Thoracic aorta (tissue), 2 donors: ENCODE results near the gene RASL12. TPM values are rescaled to one million over a fixed set of nuclear protein-coding genes. Genes with fewer than 3 reads are reported as not detected.
A peak's percentile ranks its signal among the peaks of the same experiment; 100 is the strongest.

ENCODE experiments used
- ATAC-seq: fragments of 150-250 bp; one replicate; pipeline ENCODE4 v1.8.0; 2017; ENCODE audit warnings: low read depth; ENCODE audit not compliant: insufficient number of reproducible peaks, low FRiP score
- DNase-seq: peaks from one replicate; pipeline ENCODE4 v3.0.0-alpha.2; 2020; ENCODE audit warnings: low spot score
- H3K27ac ChIP-seq, 2 donors: fragments of 200-600 bp; sonication (generic); 1 replicate in 1 of 2; 2 replicates in 1 of 2; pipeline ENCODE4 v1.5.1; 2016; ENCODE audit warnings: mild to moderate bottlenecking in 2 of 2, moderate library complexity in 2 of 2
- H3K27me3 ChIP-seq: fragments of 200-600 bp; sonication (generic); replicated peaks from 2 replicates; pipeline ENCODE4 v1.6.0; 2016; ENCODE audit warnings: mild to moderate bottlenecking; ENCODE audit not compliant: insufficient read depth
- H3K36me3 ChIP-seq: fragments of 200-600 bp; sonication (generic); one replicate; pipeline ENCODE4 v1.5.1; 2016
- H3K4me1 ChIP-seq, 2 donors: fragments of 200-600 bp; sonication (generic); 1 replicate in 1 of 2; 2 replicates in 1 of 2; pipeline versions ENCODE4 v1.5.1 to v1.6.0; 2016; ENCODE audit warnings: low read depth in 2 of 2, mild to moderate bottlenecking in 1 of 2; ENCODE audit not compliant: control insufficient read depth in 1 of 2
- H3K4me3 ChIP-seq: fragments of 200-600 bp; sonication (generic); 2 replicates; pipeline ENCODE4 v1.5.1; 2016; ENCODE audit warnings: mild to moderate bottlenecking
- H3K9me3 ChIP-seq: fragments of 200-600 bp; sonication (generic); 2 replicates; pipeline ENCODE4 v1.5.1; 2016
- total RNA-seq, 2 donors: library from RNA; depleted of rRNA; stranded (reverse); fragments of >200 nt; gene quantifications; one replicate each; pipeline versions ENCODE4 v1.1.0 to v1.2.3, GENCODE V29; 2016
- TF ChIP-seq, protein P1 (sequence below): fragments of 200-600 bp; sonication (generic); IDR thresholded peaks from one replicate; pipeline ENCODE4 v1.5.1; 2019; ENCODE audit warnings: antibody characterized with exemption

The RASL12 gene, protein sequence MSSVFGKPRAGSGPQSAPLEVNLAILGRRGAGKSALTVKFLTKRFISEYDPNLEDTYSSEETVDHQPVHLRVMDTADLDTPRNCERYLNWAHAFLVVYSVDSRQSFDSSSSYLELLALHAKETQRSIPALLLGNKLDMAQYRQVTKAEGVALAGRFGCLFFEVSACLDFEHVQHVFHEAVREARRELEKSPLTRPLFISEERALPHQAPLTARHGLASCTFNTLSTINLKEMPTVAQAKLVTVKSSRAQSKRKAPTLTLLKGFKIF
- total RNA-seq = 100 to 1,000 TPM; 211 to 324 TPM

GRCh38 chr15:65067645-65068402 lies at the start of gene RASL12:
TSS of gene RASL12 (minus strand) at chr15:65067991. CDS start at chr15:65067835, 156 bp downstream.
- no peak for DNase-seq

DNA sequence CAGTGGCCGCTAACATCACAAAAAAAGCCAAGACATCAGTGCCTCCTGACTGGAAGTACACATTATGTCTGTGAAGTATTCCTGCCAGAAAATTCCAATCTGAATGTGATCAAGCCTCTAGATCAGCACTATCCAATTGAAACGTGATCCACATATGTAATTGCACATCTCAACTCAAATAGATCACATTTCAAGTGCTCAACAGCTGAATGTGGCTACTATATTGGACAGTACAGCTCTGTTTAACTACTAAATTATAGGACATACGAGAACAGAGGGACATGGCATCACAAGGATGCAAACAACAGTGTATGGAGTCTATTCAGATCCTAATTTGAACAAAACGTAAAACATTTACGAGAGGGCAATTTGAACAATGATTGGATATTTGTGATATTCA lies 47.8 kb upstream of the RASL12 start:
- Histone ChIP-seq H3K36me3 (peaks cover 50% of the 10 kb centered on the region), H3K4me1 (no peaks in the 10 kb centered on the region), H3K4me3 (no peak overlapping the region), H3K9me3 (no peaks in the 10 kb centered on the region), H3K27me3 (no peaks in the 10 kb centered on the region), H3K27ac (no peak overlapping the region)
- DNase-seq (no peak), ATAC-seq (no peak)
- TF ChIP-seq, protein P1, sequence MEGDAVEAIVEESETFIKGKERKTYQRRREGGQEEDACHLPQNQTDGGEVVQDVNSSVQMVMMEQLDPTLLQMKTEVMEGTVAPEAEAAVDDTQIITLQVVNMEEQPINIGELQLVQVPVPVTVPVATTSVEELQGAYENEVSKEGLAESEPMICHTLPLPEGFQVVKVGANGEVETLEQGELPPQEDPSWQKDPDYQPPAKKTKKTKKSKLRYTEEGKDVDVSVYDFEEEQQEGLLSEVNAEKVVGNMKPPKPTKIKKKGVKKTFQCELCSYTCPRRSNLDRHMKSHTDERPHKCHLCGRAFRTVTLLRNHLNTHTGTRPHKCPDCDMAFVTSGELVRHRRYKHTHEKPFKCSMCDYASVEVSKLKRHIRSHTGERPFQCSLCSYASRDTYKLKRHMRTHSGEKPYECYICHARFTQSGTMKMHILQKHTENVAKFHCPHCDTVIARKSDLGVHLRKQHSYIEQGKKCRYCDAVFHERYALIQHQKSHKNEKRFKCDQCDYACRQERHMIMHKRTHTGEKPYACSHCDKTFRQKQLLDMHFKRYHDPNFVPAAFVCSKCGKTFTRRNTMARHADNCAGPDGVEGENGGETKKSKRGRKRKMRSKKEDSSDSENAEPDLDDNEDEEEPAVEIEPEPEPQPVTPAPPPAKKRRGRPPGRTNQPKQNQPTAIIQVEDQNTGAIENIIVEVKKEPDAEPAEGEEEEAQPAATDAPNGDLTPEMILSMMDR = no peak

More at GRCh38 chr15:65067645-65068402, at the start of gene RASL12:
- Histone ChIP-seq H3K4me1 (peaks cover 64 to 79% of the 10 kb centered on the region in 2 donors), H3K27ac (peak within 1 kb of the TSS; percentile 97 to 99), H3K27me3 (no peaks in the 10 kb centered on the region), H3K9me3 (no peaks in the 10 kb centered on the region), H3K4me3 (peak within 1 kb of the TSS; percentile 89), H3K36me3 (peaks cover 5% of the 10 kb centered on the region)
- peak; percentile 12 for ATAC-seq
- TF ChIP-seq, protein P1 = no peak

DNA sequence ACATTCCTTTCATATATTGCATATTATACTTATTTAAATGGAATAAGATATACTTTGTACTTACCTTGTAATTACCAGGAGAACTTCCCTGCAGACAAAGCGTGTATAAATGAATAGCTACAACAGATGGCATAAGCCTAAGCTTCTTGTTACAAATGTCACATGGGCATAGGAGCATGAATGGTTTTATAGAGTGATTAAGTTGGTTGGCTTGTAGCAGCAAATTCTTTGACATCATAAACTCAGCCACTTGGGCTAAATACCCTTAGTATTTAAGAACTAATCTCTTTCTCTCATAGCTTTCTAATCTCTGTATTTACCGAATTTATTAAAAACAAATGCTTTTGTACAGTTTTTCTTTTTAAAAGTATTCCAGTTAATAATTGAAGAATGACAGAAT lies 47.3 kb upstream of the RASL12 start, which contains the start of gene UBAP1L:
Gene UBAP1L (minus strand): TSS at position 115 of the 400 bp plus-strand sequence. CDS start 8,985 bp downstream, outside the sequence.
- no peak for ATAC-seq
- no peaks in the 10 kb centered on the region for H3K4me1 ChIP-seq
- H3K9me3 ChIP-seq = no peaks in the 10 kb centered on the region
- TF ChIP-seq, protein P1 = no peak
- no peak for DNase-seq
- H3K4me3 ChIP-seq = no peak within 1 kb of the TSS
- no peaks in the 10 kb centered on the region for H3K27me3 ChIP-seq
- H3K36me3 ChIP-seq = peaks cover 50% of the 10 kb centered on the region
- H3K27ac ChIP-seq = no peak within 1 kb of the TSS

DNA sequence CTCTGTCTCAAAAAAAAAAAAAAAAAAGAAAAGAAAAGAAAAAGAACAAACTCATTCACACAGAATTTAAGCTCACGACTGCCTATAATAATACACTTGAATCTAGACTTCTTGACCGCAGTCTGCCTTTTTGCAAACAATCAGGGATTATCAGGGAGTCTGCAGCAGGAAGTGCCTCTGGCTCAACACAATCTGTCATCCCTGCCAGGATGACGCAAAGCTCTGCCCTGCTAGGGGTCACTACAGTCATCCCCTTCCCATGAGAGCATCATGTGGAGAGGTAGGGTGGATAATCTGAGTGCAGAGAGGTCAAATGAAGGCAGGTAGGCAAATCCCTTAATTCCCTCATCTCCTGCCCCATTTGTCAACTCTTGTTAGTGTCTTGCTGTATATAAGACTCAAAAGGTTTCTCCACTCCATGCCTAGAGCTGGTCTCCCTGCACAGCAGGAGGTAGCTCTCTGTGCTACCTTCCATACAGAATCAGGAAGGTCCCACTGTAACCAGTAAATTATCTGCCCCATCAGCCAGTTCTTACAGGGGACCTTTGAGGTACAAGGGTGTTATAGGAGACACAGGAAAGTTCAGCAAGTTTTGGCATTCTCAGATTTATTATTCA lies 43.0 kb upstream of the RASL12 start:
- Histone ChIP-seq H3K36me3 (peaks cover 31% of the 10 kb centered on the region), H3K4me3 (no peak overlapping the region), H3K9me3 (no peaks in the 10 kb centered on the region), H3K27me3 (no peaks in the 10 kb centered on the region), H3K27ac (peak overlapping the region in 1 of 2 donors; percentile 25), H3K4me1 (no peaks in the 10 kb centered on the region)
- TF ChIP-seq, protein P1 = no peak
- no peak for DNase-seq
- no peak for ATAC-seq
